Measurements from ENCODE around the gene DDO.

Gene DDO

DNA sequence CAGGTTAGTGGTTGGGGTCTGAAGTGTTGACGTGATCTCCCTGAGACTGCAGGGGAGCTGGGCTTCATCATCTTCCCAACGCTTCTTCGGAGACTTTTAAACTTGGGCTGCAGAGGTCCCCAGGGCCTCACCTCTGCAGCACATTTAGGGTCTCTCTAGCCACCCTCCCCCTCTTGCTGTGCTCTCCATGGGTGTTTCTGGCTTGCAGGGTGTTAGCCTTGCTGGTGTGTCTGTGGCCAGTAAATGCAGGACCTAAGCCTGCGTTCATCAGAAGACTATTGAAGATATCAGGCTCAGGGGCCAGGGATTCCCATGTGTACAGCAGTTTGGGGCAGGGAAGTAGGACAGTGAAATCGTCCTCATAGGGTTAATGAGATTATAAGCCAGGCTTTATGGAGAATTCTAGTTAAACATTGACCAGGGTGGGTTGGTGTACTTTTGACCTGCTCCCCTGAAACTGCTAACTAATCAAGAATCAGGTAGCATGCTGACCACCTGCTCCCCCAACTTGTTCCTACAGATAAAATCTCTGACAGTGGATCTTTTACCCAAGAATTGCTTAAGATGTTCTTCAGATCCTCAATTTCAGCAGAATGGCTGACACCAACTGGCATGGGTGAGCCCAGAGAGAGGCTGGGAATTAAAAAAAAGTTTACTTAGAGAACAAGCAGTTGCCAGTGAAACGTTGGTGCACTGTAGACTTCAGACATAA is 3.8 kb upstream of the DDO start:
- no peak for DNase-seq

- DNase-seq: no peak
Observed at GRCh38 chr6:110418594-110418993, 3.2 kb upstream of the DDO start.

- DNase-seq: no peak
Observed at GRCh38 chr6:110414669-110415068, 706 bp downstream of the DDO start.

- DNase-seq: no peak
Observed at GRCh38 chr6:110412360-110412759, 3.0 kb downstream of the DDO start.

DNA sequence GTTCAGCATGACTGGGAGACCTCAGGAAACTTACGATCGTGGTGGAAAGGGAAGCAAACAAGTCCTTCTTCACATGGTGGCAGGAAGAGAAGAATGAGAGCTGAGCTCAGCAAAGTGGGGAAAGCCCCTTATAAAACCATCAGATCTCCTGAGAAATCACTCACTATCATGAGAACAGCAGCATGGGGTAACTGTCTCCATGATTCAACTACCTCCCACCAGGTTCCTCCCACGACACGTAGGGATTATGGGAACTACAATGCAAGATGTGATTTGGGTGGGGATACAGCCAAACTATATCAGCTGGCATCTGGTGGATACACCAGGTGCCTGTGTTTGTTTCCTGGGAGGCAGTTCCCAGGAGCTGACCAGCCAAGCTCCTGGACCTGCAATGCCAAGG is 4.9 kb downstream of the DDO start:
- DNase-seq: no peak

DNA sequence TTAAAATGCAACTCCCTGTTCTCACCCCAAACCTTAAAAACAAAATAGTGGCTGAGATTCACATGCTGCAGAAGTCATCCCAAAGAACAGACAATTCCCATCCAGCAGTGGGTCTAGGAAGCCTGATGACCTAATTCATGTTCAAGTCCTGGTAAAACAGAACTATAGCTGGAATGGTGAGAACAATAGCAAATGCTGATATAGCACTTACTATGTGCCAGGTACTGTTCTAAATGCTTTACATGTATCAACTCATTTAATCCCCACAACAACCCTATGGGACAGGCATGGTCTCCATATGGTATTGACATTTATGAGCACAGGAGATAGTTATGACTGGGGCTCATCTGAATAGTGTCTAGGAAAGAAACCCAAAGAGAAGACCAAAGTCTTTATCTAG is 5.6 kb downstream of the DDO start:
- DNase-seq: no peak

DNA sequence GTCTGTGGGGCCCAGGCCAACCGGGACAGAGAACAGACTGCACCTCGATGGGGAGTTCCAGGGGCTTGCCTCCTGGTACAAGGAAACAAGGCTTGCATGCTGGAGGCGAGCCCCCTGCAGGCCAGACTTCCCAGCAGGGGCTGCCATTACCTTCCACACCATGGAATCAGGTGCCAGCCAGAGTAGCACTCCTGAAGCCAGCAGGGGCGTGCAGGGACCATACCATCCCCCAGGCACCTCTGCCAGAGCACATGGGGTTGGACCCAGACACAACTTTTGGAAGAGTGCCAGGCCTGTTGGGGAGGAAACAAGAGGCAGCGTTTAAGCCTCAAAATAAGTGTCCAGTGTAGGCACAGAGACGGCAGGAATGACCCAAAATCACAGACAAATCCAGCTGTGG is 6.5 kb downstream of the DDO start:
- no peak for DNase-seq

GRCh38 chr6:110404607-110405006 is 10.8 kb downstream of the DDO start:
- no peak for DNase-seq

- no peak for DNase-seq
Observed at GRCh38 chr6:110401585-110402176, 13.7 kb downstream of the DDO start.

GRCh38 chr6:110400208-110400607 is 15.2 kb downstream of the DDO start:
- no peak for DNase-seq

GRCh38 chr6:110399219-110400071 is 15.9 kb downstream of the DDO start:
- DNase-seq: no peak

DNA sequence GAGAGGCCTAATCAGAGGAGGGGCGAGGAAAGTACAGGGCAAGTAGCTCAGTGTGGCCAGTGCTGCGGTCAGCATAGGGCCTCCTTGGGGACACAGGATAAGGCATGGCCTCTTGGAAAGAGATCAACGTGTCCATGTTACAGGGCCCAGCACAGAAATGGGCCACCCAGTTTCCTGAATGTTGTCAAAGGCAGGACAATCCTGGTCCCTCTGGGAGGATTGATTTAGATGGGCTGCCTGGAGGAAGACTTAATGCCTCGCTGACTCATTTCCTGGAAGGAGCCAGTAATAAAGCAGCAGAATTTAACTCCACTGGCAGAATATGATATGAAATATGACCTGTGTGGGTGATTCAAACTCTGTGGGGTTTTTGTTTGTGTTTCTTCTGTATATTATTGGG is 16.6 kb downstream of the DDO start:
- DNase-seq: no peak

DNA sequence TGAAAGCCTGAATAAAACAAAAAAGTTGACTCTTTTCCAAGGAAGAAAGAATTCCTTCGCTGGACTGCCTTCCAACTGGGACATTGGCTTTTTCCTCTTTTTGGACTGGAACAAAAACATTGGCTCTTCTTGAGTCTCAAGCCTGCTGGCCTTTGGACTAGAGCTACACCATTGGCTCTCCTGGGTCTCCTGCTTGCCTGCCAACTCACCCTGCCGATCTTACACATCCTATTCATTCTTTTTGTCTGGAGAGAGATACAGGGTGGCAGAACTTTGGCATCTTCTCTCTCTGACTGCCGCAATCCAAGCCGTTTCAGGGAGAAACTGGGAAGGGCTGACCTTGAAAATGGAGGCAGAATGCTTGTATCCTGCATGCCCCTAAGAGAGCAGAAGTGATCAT is 20.2 kb downstream of the DDO start:
- no peak for DNase-seq

DNA sequence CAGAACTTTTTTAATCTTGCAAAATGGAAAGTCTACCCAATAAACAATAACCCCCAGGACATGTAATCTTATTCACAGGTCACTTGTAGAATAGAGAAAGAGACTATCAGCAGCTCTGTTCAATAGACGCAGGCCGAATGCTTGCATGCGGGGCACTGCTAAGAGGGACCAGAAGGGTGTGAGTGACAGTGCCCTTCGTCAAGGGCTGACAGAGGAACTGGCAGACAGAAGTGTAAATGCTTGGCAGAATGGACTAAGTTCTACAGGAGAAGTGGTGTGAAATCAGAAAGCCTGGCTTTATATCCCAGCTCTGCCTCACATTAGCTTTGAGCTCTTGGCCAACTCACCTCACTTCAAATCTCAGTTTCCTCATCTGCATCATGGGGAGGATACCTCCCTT is 21.0 kb downstream of the DDO start:
- DNase-seq: no peak

- no peak for DNase-seq
Observed at GRCh38 chr6:110392727-110393126, 22.6 kb downstream of the DDO start.

DNA sequence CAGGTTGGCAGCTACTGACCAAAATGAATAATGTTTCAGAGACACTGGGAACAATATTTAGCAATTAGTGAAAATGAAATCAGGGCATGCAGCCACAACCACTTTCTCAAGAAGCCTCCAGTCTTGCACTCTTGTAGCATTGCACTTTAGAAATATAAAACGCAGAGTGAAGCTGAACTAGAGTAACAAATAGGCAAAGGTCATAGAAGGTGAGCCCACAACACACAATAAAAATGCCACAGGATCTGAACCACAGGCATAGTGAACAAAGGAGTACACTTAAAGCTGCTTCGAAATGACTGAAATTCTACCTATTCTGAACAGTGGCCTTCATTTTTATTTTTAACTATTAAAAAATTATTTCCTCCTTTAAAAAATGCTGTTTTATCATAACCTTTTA is 25.0 kb downstream of the DDO start:
- DNase-seq: peak in 1 of 5 experiments; percentile 25

DNA sequence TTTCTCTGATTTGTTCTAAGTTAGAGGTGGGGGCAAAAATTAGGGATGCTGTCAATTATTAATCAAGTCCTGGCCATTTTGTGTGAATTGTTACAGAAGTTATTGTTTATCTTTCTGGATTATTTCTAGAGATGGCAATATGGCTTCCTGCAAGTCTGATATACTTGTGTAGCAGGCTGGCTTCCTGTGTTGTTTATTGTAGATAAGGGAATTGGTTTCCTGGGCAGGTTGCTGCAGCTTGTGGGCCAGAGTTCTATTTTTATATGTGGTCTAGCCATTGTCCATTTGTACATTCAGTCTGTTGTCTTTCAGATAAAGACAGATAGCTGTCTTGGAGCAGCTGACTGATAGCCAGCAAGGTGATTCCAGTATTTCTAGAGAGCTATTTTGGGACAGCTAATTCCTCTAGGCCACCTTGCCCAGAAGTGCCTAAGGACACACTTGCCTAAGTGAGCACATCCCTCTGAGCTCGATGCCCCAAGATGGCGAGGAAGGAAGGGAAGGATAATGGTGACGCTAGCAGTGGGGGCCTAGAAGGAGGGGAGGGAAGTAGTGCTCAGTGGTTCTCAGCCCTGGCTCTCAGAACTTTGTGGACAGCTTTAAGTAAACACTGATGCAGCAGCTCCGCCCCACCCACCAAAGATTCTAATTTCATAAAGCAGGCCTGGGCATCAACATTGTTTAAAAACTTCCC is 25.5 kb downstream of the DDO start:
- peak in 1 of 5 experiments; percentile 15 for DNase-seq

DNA sequence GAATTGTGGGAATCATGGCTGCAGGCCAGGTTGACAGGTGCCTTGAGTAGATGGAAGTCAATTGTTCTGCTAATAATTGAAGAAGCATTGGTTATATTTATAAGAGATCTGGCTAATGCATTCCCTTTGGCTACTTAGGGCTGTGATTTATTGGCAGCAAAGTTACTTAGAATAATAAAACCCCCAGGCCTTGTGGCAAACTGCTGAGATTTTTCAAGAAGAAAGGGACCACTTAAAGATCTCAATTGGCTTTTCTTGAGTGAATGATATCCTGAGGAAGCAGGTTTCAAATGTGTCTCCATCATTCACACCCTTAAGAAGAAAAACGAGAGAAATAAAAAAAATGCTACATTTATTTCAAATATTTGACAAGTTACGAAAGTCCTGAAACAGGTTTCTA is 27.4 kb downstream of the DDO start:
- DNase-seq: no peak

GRCh38 chr6:110385458-110385863 is 29.9 kb downstream of the DDO start:
- DNase-seq: no peak

DNA sequence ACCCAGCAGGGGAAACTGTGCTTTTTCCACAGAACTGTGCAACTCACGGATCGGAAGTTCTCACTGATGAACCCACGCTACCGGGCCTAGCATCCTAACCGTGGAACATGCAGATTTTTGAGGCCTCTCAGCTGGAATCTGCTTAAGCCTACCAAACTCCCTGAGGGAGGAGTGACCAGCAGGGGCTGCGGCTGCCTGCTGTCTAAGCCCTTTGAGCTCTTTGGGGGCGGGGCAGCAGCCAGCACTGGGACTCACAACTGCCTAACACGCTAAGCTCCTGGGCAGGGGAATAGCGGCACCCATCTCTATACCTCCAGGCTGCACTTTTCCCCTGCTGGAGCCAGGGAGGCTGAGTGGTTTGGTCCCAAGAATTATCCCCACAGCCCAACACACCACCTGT is 36.8 kb downstream of the DDO start:
- DNase-seq: no peak

DNA sequence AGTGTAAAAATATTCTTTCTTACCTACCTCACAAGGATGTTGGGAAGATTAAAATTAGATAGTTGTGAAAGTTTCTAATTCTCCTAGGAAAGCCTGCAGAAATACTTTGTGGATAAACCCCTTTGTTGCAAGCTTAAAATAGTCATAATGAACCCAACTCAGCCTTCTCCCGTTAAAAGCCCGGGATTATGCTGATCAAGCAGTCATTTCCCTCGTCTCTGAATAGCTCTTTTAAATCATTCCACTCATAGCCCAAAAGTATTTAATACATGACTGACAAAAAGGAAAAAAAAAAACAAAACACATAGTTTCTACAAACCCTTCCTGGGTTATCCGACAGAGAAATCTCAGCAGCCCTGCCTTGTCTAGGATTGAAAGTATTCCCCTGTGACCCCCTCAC is 46.3 kb downstream of the DDO start:
- DNase-seq: no peak

DNA sequence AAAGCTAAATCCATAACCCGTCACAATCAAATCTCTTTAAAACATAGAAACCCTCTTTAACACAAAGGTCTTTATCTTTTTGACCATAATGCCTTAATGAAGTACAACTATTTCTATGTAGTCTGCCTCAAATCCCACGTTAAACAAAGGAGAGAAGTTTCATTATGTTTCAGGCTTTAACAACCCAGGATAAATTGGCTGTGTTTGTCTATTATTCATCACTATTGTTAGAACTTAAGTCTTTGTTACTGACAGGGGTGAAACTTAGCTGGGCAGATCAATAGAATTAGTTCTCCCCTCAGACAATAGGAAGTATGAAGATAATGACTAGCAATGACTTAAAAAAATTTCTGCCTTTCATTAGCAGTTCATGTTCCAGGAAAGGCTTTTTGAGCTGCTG is 47.1 kb downstream of the DDO start:
- no peak for DNase-seq

- no peak for DNase-seq
Observed at GRCh38 chr6:110367825-110368224, 47.5 kb downstream of the DDO start.

All from T-helper 2 cell (primary cell).